ENCODE data around the gene INPP4B.

DNA sequence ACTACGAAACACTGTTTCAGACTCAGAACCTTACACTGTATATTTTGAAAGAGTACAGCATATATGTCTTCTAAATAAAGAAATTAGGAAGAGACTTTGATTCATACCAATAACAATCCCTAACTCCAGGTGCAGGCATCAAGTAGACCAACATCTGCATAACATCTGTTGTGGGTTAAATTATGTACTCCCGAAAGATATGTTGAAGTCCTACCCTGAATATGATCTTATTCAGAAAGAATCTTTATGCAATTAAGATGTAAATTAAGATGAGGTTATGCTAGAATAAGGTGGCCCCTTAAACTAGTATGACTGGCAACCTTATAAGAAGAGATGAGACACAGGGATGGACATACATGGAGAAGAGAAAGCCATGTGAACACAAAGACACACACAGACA is 117.9 kb downstream of the INPP4B start:
- TF ChIP-seq, protein P1, sequence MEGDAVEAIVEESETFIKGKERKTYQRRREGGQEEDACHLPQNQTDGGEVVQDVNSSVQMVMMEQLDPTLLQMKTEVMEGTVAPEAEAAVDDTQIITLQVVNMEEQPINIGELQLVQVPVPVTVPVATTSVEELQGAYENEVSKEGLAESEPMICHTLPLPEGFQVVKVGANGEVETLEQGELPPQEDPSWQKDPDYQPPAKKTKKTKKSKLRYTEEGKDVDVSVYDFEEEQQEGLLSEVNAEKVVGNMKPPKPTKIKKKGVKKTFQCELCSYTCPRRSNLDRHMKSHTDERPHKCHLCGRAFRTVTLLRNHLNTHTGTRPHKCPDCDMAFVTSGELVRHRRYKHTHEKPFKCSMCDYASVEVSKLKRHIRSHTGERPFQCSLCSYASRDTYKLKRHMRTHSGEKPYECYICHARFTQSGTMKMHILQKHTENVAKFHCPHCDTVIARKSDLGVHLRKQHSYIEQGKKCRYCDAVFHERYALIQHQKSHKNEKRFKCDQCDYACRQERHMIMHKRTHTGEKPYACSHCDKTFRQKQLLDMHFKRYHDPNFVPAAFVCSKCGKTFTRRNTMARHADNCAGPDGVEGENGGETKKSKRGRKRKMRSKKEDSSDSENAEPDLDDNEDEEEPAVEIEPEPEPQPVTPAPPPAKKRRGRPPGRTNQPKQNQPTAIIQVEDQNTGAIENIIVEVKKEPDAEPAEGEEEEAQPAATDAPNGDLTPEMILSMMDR (IDR thresholded peaks at IDR 0.05; ENCODE audit: low read depth, low read length): no peak
- no peak for TF ChIP-seq EZH2phosphoT487 (IDR thresholded peaks at IDR 0.05; ENCODE audit: low read depth)
